Vagina (tissue), 2 donors: ENCODE data around the gene PCDHB13.
"Not testable (repeated sequence)": the region's sequence is repeated elsewhere in the genome, so short reads cannot be mapped to it uniquely, and the experiment has no call there.

Source experiments
- POLR2A ChIP-seq, 2 donors: fragments of 450-650 bp; IDR thresholded peaks; one replicate each; pipeline ENCODE4 v1.6.1; 2017; ENCODE audit warnings: antibody characterized with exemption in 2 of 2, mild to moderate bottlenecking in 2 of 2, moderate library complexity in 2 of 2
- TF ChIP-seq, protein P1 (sequence below), 3 experiments: fragments of 450-650 bp in 2 of 3; fragments of 200-600 bp in 1 of 3; sonication (generic) in 1 of 3; IDR thresholded peaks; one replicate each; pipeline ENCODE4 v1.5.1; 2017 to 2019; ENCODE audit warnings: antibody characterized with exemption in 3 of 3, mild to moderate bottlenecking in 2 of 3, moderate library complexity in 2 of 3

DNA sequence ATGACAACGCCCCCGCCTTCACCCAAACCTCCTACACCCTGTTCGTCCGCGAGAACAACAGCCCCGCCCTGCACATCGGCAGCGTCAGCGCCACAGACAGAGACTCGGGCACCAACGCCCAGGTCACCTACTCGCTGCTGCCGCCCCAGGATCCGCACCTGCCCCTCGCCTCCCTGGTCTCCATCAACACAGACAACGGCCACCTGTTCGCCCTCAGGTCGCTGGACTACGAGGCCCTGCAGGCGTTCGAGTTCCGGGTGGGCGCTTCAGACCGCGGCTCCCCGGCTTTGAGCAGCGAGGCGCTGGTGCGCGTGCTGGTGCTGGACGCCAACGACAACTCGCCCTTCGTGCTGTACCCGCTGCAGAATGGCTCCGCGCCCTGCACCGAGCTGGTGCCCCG is 34.3 kb upstream of the PCDHB13 start:
- TF ChIP-seq, protein P1, sequence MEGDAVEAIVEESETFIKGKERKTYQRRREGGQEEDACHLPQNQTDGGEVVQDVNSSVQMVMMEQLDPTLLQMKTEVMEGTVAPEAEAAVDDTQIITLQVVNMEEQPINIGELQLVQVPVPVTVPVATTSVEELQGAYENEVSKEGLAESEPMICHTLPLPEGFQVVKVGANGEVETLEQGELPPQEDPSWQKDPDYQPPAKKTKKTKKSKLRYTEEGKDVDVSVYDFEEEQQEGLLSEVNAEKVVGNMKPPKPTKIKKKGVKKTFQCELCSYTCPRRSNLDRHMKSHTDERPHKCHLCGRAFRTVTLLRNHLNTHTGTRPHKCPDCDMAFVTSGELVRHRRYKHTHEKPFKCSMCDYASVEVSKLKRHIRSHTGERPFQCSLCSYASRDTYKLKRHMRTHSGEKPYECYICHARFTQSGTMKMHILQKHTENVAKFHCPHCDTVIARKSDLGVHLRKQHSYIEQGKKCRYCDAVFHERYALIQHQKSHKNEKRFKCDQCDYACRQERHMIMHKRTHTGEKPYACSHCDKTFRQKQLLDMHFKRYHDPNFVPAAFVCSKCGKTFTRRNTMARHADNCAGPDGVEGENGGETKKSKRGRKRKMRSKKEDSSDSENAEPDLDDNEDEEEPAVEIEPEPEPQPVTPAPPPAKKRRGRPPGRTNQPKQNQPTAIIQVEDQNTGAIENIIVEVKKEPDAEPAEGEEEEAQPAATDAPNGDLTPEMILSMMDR (IDR thresholded peaks at IDR 0.05): not testable (repeated sequence)
- not testable (repeated sequence) for TF ChIP-seq POLR2A (IDR thresholded peaks at IDR 0.05)
